NT2/D1 (cell line): ENCODE results near the gene RTN1.

Source experiments
- DNase-seq: peaks from one replicate; pipeline ENCODE4 v3.0.0-alpha.2; 2011; ENCODE audit warnings: low read depth, low spot score
- H3K27me3 ChIP-seq: 2 replicates; pipeline ENCODE4 v1.6.0; 2011; ENCODE audit warnings: mild to moderate bottlenecking; ENCODE audit not compliant: insufficient read length, insufficient read depth
- H3K36me3 ChIP-seq: 2 replicates; pipeline ENCODE4 v1.6.1; 2011; ENCODE audit warnings: mild to moderate bottlenecking, low read length, mixed read lengths; ENCODE audit not compliant: insufficient read depth, insufficient read length
- H3K4me1 ChIP-seq: 2 replicates; pipeline ENCODE4 v1.5.1; 2011; ENCODE audit not compliant: insufficient read depth, insufficient read length
- H3K4me3 ChIP-seq: 2 replicates; pipeline ENCODE4 v1.5.1; 2011; ENCODE audit warnings: low read depth; ENCODE audit not compliant: insufficient read length
- H3K9ac ChIP-seq: 2 replicates; pipeline ENCODE4 v1.6.0; 2011; ENCODE audit warnings: low read depth; ENCODE audit not compliant: insufficient read length
- H3K9me3 ChIP-seq: 2 replicates; pipeline ENCODE4 v1.5.1; 2011; ENCODE audit warnings: mild to moderate bottlenecking, low read length; ENCODE audit not compliant: insufficient read depth
- SUZ12 ChIP-seq: IDR thresholded peaks from 2 replicates; pipeline ENCODE4 v1.6.1; 2011; ENCODE audit not compliant: insufficient read length, insufficient read depth; ENCODE audit errors: extremely low read depth
- YY1 ChIP-seq: IDR thresholded peaks from 2 replicates; pipeline ENCODE4 v1.6.1; 2011; ENCODE audit not compliant: insufficient read length, insufficient read depth
- ZNF274 ChIP-seq: IDR thresholded peaks from 2 replicates; pipeline ENCODE4 v1.6.1; 2011; ENCODE audit warnings: mild to moderate bottlenecking, low read depth, low read length

Gene RTN1

GRCh38 chr14:59769586-59769985, 101.0 kb downstream of the RTN1 start:
- Histone ChIP-seq H3K4me3 (no peak overlapping the region), H3K9me3 (no peaks in the 10 kb centered on the region), H3K27me3 (no peaks in the 10 kb centered on the region), H3K4me1 (no peaks in the 10 kb centered on the region), H3K36me3 (no peaks in the 10 kb centered on the region), H3K9ac (no peak overlapping the region)
- no peak for DNase-seq
- TF ChIP-seq ZNF274: no peak
- TF ChIP-seq SUZ12: no peak
- TF ChIP-seq YY1: no peak

- Histone ChIP-seq H3K9me3 (no peaks in the 10 kb centered on the region), H3K27me3 (no peaks in the 10 kb centered on the region), H3K4me1 (no peaks in the 10 kb centered on the region), H3K36me3 (no peaks in the 10 kb centered on the region), H3K4me3 (no peak overlapping the region), H3K9ac (no peak overlapping the region)
- no peak for TF ChIP-seq YY1
- TF ChIP-seq ZNF274: no peak
- TF ChIP-seq SUZ12: no peak
- DNase-seq: no peak
Observed at GRCh38 chr14:59768855-59769375, 101.7 kb downstream of the RTN1 start.

DNA sequence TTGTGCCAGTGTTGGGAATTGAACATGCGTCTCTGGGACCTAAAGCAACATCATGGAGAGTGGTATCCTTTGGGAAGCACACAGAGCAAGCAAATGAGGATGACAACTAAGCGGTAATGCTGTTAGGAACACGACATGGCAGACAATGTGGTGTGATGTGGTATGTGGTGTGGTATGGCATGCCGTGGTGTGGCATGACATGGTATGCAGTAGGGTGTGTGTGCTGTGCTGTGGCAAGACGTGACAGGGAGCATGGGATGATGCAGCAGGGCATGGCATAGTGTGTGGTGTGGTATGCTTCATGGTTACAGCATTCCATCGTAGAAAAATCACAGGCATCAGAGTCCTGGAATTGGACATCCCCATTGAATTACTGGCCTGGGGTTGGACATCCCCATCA, 108.7 kb downstream of the RTN1 start:
- Histone ChIP-seq H3K36me3 (no peaks in the 10 kb centered on the region), H3K9me3 (no peaks in the 10 kb centered on the region), H3K27me3 (no peaks in the 10 kb centered on the region), H3K4me1 (no peaks in the 10 kb centered on the region), H3K4me3 (no peak overlapping the region), H3K9ac (no peak overlapping the region)
- DNase-seq: no peak
- TF ChIP-seq ZNF274: no peak
- no peak for TF ChIP-seq SUZ12
- TF ChIP-seq YY1: no peak

GRCh38 chr14:59755409-59756135, 115.0 kb downstream of the RTN1 start:
- H3K27me3 ChIP-seq: no peaks in the 10 kb centered on the region
- H3K4me3 ChIP-seq: no peak overlapping the region
- no peak overlapping the region for H3K9ac ChIP-seq
- no peak for TF ChIP-seq SUZ12
- TF ChIP-seq YY1: no peak
- TF ChIP-seq ZNF274: no peak
- no peaks in the 10 kb centered on the region for H3K36me3 ChIP-seq
- H3K4me1 ChIP-seq: no peaks in the 10 kb centered on the region
- no peaks in the 10 kb centered on the region for H3K9me3 ChIP-seq
- DNase-seq: no peak

DNA sequence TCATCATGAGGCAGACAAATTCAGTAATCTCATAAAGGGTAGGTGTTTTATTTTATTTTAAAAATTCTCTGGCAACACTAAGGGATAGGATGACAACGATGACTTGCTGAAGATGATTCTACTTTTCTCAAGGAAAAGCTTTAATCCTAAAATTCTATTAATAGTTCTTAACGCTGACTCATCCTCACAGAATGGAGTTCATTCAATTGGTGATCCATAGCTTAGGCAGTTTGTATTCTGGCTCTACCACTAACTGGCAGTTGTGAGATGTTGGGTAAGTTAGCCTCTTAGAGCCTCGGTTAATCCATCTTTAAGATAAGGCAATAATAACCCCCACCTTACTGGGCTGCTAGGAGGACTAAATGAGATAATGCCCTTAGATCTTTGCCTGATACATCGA, 116.3 kb downstream of the RTN1 start:
- H3K4me3 ChIP-seq: no peak overlapping the region
- H3K36me3 ChIP-seq: no peaks in the 10 kb centered on the region
- DNase-seq: no peak
- no peaks in the 10 kb centered on the region for H3K4me1 ChIP-seq
- H3K9me3 ChIP-seq: no peaks in the 10 kb centered on the region
- H3K27me3 ChIP-seq: no peaks in the 10 kb centered on the region
- no peak overlapping the region for H3K9ac ChIP-seq
- TF ChIP-seq YY1: no peak
- no peak for TF ChIP-seq SUZ12
- TF ChIP-seq ZNF274: no peak

- no peak for DNase-seq
- Histone ChIP-seq H3K27me3 (no peaks in the 10 kb centered on the region), H3K4me1 (no peaks in the 10 kb centered on the region), H3K36me3 (no peaks in the 10 kb centered on the region), H3K4me3 (no peak overlapping the region), H3K9me3 (no peaks in the 10 kb centered on the region), H3K9ac (no peak overlapping the region)
- TF ChIP-seq YY1 (no peak), SUZ12 (no peak), ZNF274 (no peak)
Observed at GRCh38 chr14:59753512-59753911, 117.1 kb downstream of the RTN1 start.

DNA sequence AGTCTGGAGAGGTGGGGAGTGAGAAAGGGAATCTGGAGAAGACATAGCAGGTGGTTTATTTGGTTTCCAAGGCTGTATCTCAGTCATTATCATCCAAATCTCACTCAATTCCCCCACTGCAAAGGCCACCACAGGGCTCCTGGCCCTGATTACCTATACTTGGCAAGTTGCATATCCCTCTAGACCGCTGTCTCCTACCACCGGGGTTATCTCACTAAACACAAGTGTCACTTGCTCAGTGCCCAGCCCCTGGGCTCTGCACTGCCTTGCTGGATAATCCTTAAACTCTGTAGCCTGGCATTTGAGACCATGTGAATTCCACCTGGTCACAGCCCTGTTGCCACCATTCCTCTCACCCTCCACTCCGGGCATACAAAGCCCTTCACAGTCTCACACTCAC, 119.0 kb downstream of the RTN1 start:
- H3K27me3 ChIP-seq: no peaks in the 10 kb centered on the region
- TF ChIP-seq ZNF274: no peak
- no peak for TF ChIP-seq YY1
- TF ChIP-seq SUZ12: no peak
- no peak overlapping the region for H3K4me3 ChIP-seq
- DNase-seq: no peak
- no peak overlapping the region for H3K9ac ChIP-seq
- H3K9me3 ChIP-seq: no peaks in the 10 kb centered on the region
- H3K36me3 ChIP-seq: no peaks in the 10 kb centered on the region
- no peaks in the 10 kb centered on the region for H3K4me1 ChIP-seq
